Measurements from ENCODE around the gene USP3. TPM values are rescaled to one million over a fixed set of nuclear protein-coding genes. Genes with fewer than 3 reads are reported as not detected.

Gene USP3
- total and polyA plus RNA-seq, 2 donors (not counting 3 experiments of a cell fraction or from before 2014, with no cell fraction given) = 18.8 to 52.4 TPM

DNA sequence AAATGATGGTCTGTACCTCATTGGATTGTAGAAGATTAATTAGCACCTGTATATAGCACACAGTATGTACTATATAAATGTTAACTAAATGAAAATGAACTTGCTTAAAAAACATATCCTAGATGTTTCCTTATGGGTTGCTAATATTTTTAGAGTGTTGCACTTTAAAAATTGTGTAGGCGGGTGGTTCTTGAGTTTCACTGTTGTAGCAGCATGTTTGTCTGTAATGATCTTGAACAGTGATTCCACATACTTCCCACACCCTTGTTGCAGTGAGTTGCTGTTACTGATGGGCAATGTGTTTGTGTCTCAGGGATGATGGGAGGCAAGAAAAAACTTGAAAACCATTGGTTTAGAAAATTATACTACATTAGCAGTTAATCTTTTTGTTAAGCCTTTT is 22.0 kb downstream of the USP3 start:
- ChIA-PET POLR2A (no interaction called here), CTCF (no interaction called here)
- H3K4me3 ChIP-seq (replicated peaks in 1 of 3; ENCODE audit: insufficient read depth in 1 of 3, low read depth in 1 of 3, low read length in 3 of 3) = no peak overlapping the region
- no peak overlapping the region for H3K9ac ChIP-seq (replicated peaks; ENCODE audit: extremely low read depth, insufficient read depth, low read length)
- no peaks in the 10 kb centered on the region for H3K9me1 ChIP-seq (replicated peaks; ENCODE audit: control insufficient read depth, extremely low read depth, insufficient read depth, low read length)
- no peaks in the 10 kb centered on the region for H3K36me3 ChIP-seq (ENCODE audit: control insufficient read depth in 2 of 2, extremely low read depth in 1 of 2, insufficient read depth in 2 of 2, low read length in 2 of 2)
- peaks cover 99% of the 10 kb centered on the region for H3K79me2 ChIP-seq (ENCODE audit: control insufficient read depth, insufficient read depth, low read length)
- TF ChIP-seq GATA2 (IDR thresholded peaks at IDR 0.05; ENCODE audit: insufficient read depth, insufficient read length, low read depth, low read length) (no peak), MYC (IDR thresholded peaks at IDR 0.05; ENCODE audit: low read depth, low read length) (no peak), JUN (IDR thresholded peaks at IDR 0.05; ENCODE audit: borderline replicate concordance, insufficient read depth, insufficient read length, low read depth) (no peak), POLR2A (IDR thresholded peaks at IDR 0.05; ENCODE audit: low read depth, low read length) (no peak), FOS (IDR thresholded peaks at IDR 0.05; ENCODE audit: borderline replicate concordance, insufficient read depth, low read length) (no peak), POLR2AphosphoS5 (IDR thresholded peaks at IDR 0.05; ENCODE audit: insufficient read depth, low read depth, low read length) (no peak), EZH2 (IDR thresholded peaks at IDR 0.05; ENCODE audit: borderline replicate concordance, low read depth, low read length, severe bottlenecking) (no peak)
- TF ChIP-seq, protein P1, sequence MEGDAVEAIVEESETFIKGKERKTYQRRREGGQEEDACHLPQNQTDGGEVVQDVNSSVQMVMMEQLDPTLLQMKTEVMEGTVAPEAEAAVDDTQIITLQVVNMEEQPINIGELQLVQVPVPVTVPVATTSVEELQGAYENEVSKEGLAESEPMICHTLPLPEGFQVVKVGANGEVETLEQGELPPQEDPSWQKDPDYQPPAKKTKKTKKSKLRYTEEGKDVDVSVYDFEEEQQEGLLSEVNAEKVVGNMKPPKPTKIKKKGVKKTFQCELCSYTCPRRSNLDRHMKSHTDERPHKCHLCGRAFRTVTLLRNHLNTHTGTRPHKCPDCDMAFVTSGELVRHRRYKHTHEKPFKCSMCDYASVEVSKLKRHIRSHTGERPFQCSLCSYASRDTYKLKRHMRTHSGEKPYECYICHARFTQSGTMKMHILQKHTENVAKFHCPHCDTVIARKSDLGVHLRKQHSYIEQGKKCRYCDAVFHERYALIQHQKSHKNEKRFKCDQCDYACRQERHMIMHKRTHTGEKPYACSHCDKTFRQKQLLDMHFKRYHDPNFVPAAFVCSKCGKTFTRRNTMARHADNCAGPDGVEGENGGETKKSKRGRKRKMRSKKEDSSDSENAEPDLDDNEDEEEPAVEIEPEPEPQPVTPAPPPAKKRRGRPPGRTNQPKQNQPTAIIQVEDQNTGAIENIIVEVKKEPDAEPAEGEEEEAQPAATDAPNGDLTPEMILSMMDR (IDR thresholded peaks at IDR 0.05; ENCODE audit: extremely low read depth in 1 of 2, insufficient read depth in 1 of 2, low read depth in 1 of 2, low read length in 2 of 2) = no peak
- TF ChIP-seq, protein P2, sequence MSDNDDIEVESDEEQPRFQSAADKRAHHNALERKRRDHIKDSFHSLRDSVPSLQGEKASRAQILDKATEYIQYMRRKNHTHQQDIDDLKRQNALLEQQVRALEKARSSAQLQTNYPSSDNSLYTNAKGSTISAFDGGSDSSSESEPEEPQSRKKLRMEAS (IDR thresholded peaks at IDR 0.05; ENCODE audit: insufficient read depth, insufficient read length) = no peak
- H3K4me2 ChIP-seq (ENCODE audit: insufficient read depth, low read length) = no peak overlapping the region
- H3K4me1 ChIP-seq (ENCODE audit: control insufficient read depth, extremely low read depth, insufficient read depth, low read length) = peaks cover 10% of the 10 kb centered on the region
- no TSS peak for BruUV-seq (replicated peaks)
- DNase-seq (ENCODE audit: low read depth, low spot score) (no peak), FAIRE-seq (no peak)
- intact Hi-C loops (cut with micrococcal nuclease) = no loop called here
- H2AFZ ChIP-seq (ENCODE audit: low read depth, low read length) = no peak overlapping the region
- dilution Hi-C loops (cut with MboI; ENCODE audit: extremely low pct_ligation_motif_present, low sequenced_read_pairs) = no loop called here
- H4K20me1 ChIP-seq (replicated peaks; ENCODE audit: control insufficient read depth, extremely low read depth, insufficient read depth, low read length) = peaks cover 4% of the 10 kb centered on the region
- no peaks in the 10 kb centered on the region for H3K9me3 ChIP-seq (replicated peaks; ENCODE audit: control insufficient read depth, insufficient read depth, low read length)
- no peaks in the 10 kb centered on the region for H3K27me3 ChIP-seq (ENCODE audit: control insufficient read depth in 2 of 2, insufficient read depth in 2 of 2, low read length in 2 of 2)
- H3K27ac ChIP-seq (ENCODE audit: insufficient read depth, low read depth, low read length) = no peak overlapping the region

All from endothelial cell of umbilical vein (primary cell).